ENCODE results near the gene NR2F2. TPM values are rescaled to one million over a fixed set of nuclear protein-coding genes. Genes with fewer than 3 reads are reported as not detected.

The NR2F2 gene
- total RNA-seq, 1 experiment from 2014 or later: 140 TPM

DNA sequence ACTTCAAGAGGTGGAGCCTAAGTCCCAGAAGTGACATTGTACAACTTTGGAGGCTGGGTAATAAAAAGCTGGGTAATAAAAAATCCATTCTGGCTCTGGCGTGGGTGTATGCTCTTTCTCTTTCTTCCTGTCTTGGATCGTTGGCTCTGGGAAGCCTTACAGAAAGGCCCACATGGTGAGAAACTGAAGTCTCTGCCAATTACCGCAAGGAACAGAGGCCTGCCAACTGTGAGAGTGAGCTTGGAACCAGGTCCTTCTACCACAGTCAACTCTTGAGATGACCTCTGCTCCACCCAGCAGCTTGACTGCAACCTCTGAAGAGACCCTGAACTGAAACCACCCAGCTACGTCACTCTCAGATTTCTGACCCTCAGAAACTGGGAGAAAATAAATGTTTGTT lies 51.0 kb downstream of the NR2F2 start:
- Histone ChIP-seq H3K9me3 (no peaks in the 10 kb centered on the region), H3K27me3 (replicated peaks; ENCODE audit: control insufficient read depth, insufficient read depth, low read length) (no peaks in the 10 kb centered on the region), H3K36me3 (ENCODE audit: control insufficient read depth, insufficient read depth, low read length) (no peaks in the 10 kb centered on the region), H3K4me1 (no peaks in the 10 kb centered on the region), H3K4me3 (ENCODE audit: low read depth, low read length) (no peak overlapping the region)
- no peak overlapping the region for H3K27ac Mint-ChIP-seq (ENCODE audit: unreplicated experiment)
- POLR2A ChIA-PET: no interaction called here
- H3K27me3 Mint-ChIP-seq (ENCODE audit: insufficient read depth, unreplicated experiment): no peaks in the 10 kb centered on the region
- H3K36me3 Mint-ChIP-seq (ENCODE audit: insufficient read depth, unreplicated experiment): no peaks in the 10 kb centered on the region
- no peaks in the 10 kb centered on the region for H3K9me3 Mint-ChIP-seq (ENCODE audit: unreplicated experiment)
- DNase-seq: no peak
- H3K4me3 Mint-ChIP-seq (ENCODE audit: unreplicated experiment): no peak overlapping the region
- TF ChIP-seq, protein P1, sequence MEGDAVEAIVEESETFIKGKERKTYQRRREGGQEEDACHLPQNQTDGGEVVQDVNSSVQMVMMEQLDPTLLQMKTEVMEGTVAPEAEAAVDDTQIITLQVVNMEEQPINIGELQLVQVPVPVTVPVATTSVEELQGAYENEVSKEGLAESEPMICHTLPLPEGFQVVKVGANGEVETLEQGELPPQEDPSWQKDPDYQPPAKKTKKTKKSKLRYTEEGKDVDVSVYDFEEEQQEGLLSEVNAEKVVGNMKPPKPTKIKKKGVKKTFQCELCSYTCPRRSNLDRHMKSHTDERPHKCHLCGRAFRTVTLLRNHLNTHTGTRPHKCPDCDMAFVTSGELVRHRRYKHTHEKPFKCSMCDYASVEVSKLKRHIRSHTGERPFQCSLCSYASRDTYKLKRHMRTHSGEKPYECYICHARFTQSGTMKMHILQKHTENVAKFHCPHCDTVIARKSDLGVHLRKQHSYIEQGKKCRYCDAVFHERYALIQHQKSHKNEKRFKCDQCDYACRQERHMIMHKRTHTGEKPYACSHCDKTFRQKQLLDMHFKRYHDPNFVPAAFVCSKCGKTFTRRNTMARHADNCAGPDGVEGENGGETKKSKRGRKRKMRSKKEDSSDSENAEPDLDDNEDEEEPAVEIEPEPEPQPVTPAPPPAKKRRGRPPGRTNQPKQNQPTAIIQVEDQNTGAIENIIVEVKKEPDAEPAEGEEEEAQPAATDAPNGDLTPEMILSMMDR (IDR thresholded peaks at IDR 0.05; ENCODE audit: insufficient read depth in 1 of 2, low read depth in 1 of 2, low read length in 1 of 2, severe bottlenecking in 1 of 2, unreplicated experiment in 1 of 2): no peak
- H3K4me1 Mint-ChIP-seq (ENCODE audit: low read depth, unreplicated experiment): no peaks in the 10 kb centered on the region
- BruUV-seq (replicated peaks): no TSS peak
- intact Hi-C loops (cut with micrococcal nuclease; ENCODE audit: unreplicated experiment): no loop called here
- CTCF ChIA-PET: no interaction called here

DNA sequence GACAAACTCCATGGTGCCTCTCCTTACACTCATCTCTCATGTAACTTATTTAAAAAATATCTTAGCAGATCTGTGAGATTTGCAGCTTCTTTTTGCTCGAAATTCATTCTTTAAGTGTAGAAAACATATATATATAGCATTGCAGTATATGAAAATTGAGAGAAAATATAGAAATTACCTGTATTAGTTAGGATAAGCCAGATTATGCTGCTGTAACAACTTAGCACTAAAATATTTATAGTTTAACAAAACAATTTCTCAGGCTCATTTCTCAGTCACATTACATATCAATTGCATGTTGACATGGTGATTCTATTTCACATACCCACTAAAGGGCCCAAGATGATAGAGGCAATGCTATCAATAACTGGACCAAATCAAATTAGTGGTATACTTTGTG lies 54.7 kb downstream of the NR2F2 start:
- Mint-ChIP-seq H3K4me1 (ENCODE audit: low read depth, unreplicated experiment) (no peaks in the 10 kb centered on the region), H3K4me3 (ENCODE audit: unreplicated experiment) (no peak overlapping the region), H3K27ac (ENCODE audit: unreplicated experiment) (no peak overlapping the region), H3K27me3 (ENCODE audit: insufficient read depth, unreplicated experiment) (no peaks in the 10 kb centered on the region), H3K9me3 (ENCODE audit: unreplicated experiment) (no peaks in the 10 kb centered on the region), H3K36me3 (ENCODE audit: insufficient read depth, unreplicated experiment) (no peaks in the 10 kb centered on the region)
- TF ChIP-seq, protein P1 (IDR thresholded peaks at IDR 0.05; ENCODE audit: insufficient read depth in 1 of 2, low read depth in 1 of 2, low read length in 1 of 2, severe bottlenecking in 1 of 2, unreplicated experiment in 1 of 2): no peak
- Histone ChIP-seq H3K27me3 (replicated peaks; ENCODE audit: control insufficient read depth, insufficient read depth, low read length) (no peaks in the 10 kb centered on the region), H3K36me3 (ENCODE audit: control insufficient read depth, insufficient read depth, low read length) (no peaks in the 10 kb centered on the region), H3K4me1 (no peaks in the 10 kb centered on the region), H3K9me3 (no peaks in the 10 kb centered on the region), H3K4me3 (ENCODE audit: low read depth, low read length) (no peak overlapping the region)
- ChIA-PET POLR2A (no interaction called here), CTCF (no interaction called here)
- no peak for DNase-seq
- intact Hi-C loops (cut with micrococcal nuclease; ENCODE audit: unreplicated experiment): no loop called here
- no TSS peak for BruUV-seq (replicated peaks)

DNA sequence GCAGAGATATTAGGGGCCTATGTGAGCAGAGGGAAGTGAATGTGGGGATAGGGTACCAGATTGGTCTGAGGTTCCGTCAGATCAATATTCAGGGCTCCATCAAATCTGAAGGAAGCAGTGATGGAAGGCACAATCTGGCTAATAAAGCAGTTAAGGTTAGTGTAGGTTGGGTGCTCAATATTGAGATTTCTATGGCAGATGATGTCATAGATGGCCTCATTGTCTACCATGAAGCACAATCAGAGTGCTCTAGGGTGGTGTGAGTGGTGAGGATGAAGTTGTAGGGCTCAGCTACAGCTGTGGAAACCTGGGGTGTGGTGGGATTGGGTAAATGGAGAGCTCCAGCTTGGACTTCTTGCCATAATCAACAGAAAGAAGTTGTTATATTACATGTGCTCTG lies 58.2 kb downstream of the NR2F2 start:
- intact Hi-C loops (cut with micrococcal nuclease; ENCODE audit: unreplicated experiment): no loop called here

More for the DNA sequence above, 58.2 kb downstream of the NR2F2 start:
- Mint-ChIP-seq H3K9me3 (ENCODE audit: unreplicated experiment) (no peaks in the 10 kb centered on the region), H3K4me3 (ENCODE audit: unreplicated experiment) (no peak overlapping the region), H3K36me3 (ENCODE audit: insufficient read depth, unreplicated experiment) (no peaks in the 10 kb centered on the region), H3K27me3 (ENCODE audit: insufficient read depth, unreplicated experiment) (no peaks in the 10 kb centered on the region), H3K4me1 (ENCODE audit: low read depth, unreplicated experiment) (no peaks in the 10 kb centered on the region), H3K27ac (ENCODE audit: unreplicated experiment) (no peak overlapping the region)
- no peaks in the 10 kb centered on the region for H3K9me3 ChIP-seq
- no peak for DNase-seq
- H3K4me1 ChIP-seq: no peaks in the 10 kb centered on the region
- H3K27me3 ChIP-seq (replicated peaks; ENCODE audit: control insufficient read depth, insufficient read depth, low read length): no peaks in the 10 kb centered on the region
- POLR2A ChIA-PET: no interaction called here
- no TSS peak for BruUV-seq (replicated peaks)
- TF ChIP-seq, protein P1 (IDR thresholded peaks at IDR 0.05; ENCODE audit: insufficient read depth in 1 of 2, low read depth in 1 of 2, low read length in 1 of 2, severe bottlenecking in 1 of 2, unreplicated experiment in 1 of 2): no peak
- CTCF ChIA-PET: no interaction called here
- no peaks in the 10 kb centered on the region for H3K36me3 ChIP-seq (ENCODE audit: control insufficient read depth, insufficient read depth, low read length)
- H3K4me3 ChIP-seq (ENCODE audit: low read depth, low read length): no peak overlapping the region

Measured in Caco-2 (cell line).